Stimulated activated CD8-positive, alpha-beta memory T cell treated with anti-CD3 and anti-CD28 coated beads, Interleukin-4, amount 100 ng/mL, for 4 hours (primary cell): ENCODE measurements around the gene ELMO3.
A peak's percentile ranks its signal among the peaks of the same experiment; 100 is the strongest.

Source experiments
- DNase-seq, 2 donors: peaks; one replicate each; pipeline ENCODE4 v3.0.0-alpha.2; 2020; ENCODE audit warnings: low read depth in 2 of 2, low spot score in 1 of 2

Gene ELMO3

GRCh38 chr16:67181346-67181745, 17.6 kb upstream of the ELMO3 start:
- no peak for DNase-seq

GRCh38 chr16:67182288-67182687, 16.6 kb upstream of the ELMO3 start:
- DNase-seq: no peak

- DNase-seq: no peak
Measured at GRCh38 chr16:67183284-67183626, 15.7 kb upstream of the ELMO3 start.

GRCh38 chr16:67183627-67184452, 15.1 kb upstream of the ELMO3 start, which contains the start of gene MATCAP1:
MATCAP1 (minus strand) TSS chr16:67183963; CDS start chr16:67180610, 3,353 bp downstream.
- DNase-seq: peak; percentile 82 to 86

- no peak for DNase-seq
Measured at GRCh38 chr16:67184453-67184994, 14.4 kb upstream of the ELMO3 start.

GRCh38 chr16:67184995-67185650, 13.8 kb upstream of the ELMO3 start:
- peak; percentile 54 to 59 for DNase-seq

- DNase-seq: no peak
Measured at GRCh38 chr16:67185651-67186134, 13.2 kb upstream of the ELMO3 start.

- DNase-seq: no peak
Measured at GRCh38 chr16:67186550-67186950, 12.4 kb upstream of the ELMO3 start.

- no peak for DNase-seq
Measured at GRCh38 chr16:67187175-67187890, 11.6 kb upstream of the ELMO3 start.

- no peak for DNase-seq
Measured at GRCh38 chr16:67188323-67188722, 10.6 kb upstream of the ELMO3 start.

GRCh38 chr16:67188798-67189197, 10.1 kb upstream of the ELMO3 start:
- no peak for DNase-seq

GRCh38 chr16:67190041-67190440, 8.9 kb upstream of the ELMO3 start, which contains the start of gene EXOC3L1:
EXOC3L1 (minus strand) TSS chr16:67190136; CDS start chr16:67189676, 460 bp downstream.
- no peak for DNase-seq

- DNase-seq: no peak
Measured at GRCh38 chr16:67190448-67191399, 8.2 kb upstream of the ELMO3 start.

- no peak for DNase-seq
Measured at GRCh38 chr16:67191411-67191994, 7.4 kb upstream of the ELMO3 start.

- peak; percentile 59 to 75 for DNase-seq
Measured at GRCh38 chr16:67191995-67192681, 6.8 kb upstream of the ELMO3 start, which contains the start of gene E2F4. E2F4 (plus strand) TSS chr16:67192155; CDS start chr16:67192228, 73 bp downstream.

GRCh38 chr16:67192781-67193361, 6.1 kb upstream of the ELMO3 start:
- DNase-seq: no peak

- DNase-seq: no peak
Measured at GRCh38 chr16:67193536-67193935, 5.4 kb upstream of the ELMO3 start.

- DNase-seq: no peak
Measured at GRCh38 chr16:67194260-67194659, 4.7 kb upstream of the ELMO3 start.

GRCh38 chr16:67195676-67196075, 3.3 kb upstream of the ELMO3 start:
- no peak for DNase-seq
